Type B pancreatic cell (in vitro differentiated cells): ENCODE results near the gene CSTF3. TPM values are rescaled to one million over a fixed set of nuclear protein-coding genes. Genes with fewer than 3 reads are reported as not detected.

Experiments
- DNase-seq: peaks from one replicate; pipeline ENCODE4 v3.0.0; 2021; ENCODE audit warnings: mixed read lengths; ENCODE audit not compliant: unreplicated experiment; ENCODE audit errors: extremely low spot score
- H3K27ac Mint-ChIP-seq: 2 replicates; pipeline ENCODE4 v1.8.0; 2021; ENCODE audit warnings: mild to moderate bottlenecking, mixed read lengths
- H3K27me3 Mint-ChIP-seq: 2 replicates; pipeline ENCODE4 v1.8.0; 2021; ENCODE audit warnings: mixed read lengths
- H3K36me3 Mint-ChIP-seq: 2 replicates; pipeline ENCODE4 v1.8.0; 2021; ENCODE audit warnings: mixed read lengths
- H3K4me1 Mint-ChIP-seq: one replicate; pipeline ENCODE4 v1.8.0; 2021; ENCODE audit warnings: mixed read lengths; ENCODE audit not compliant: unreplicated experiment
- H3K4me3 Mint-ChIP-seq: 2 replicates; pipeline ENCODE4 v1.8.0; 2021; ENCODE audit warnings: mild to moderate bottlenecking, mixed read lengths
- H3K9me3 Mint-ChIP-seq: 2 replicates; pipeline ENCODE4 v1.8.0; 2021; ENCODE audit warnings: mixed read lengths
- CTCF ChIP-seq: fragments of 200-600 bp; sonication (generic); conservative IDR thresholded peaks from 2 replicates; pipeline ENCODE4 v1.5.0; 2021; ENCODE audit warnings: antibody characterized with exemption, mild to moderate bottlenecking
- total RNA-seq: library from RNA; stranded (reverse); gene quantifications from 2 replicates; pipeline ENCODE4 v1.2.1, GENCODE V29; 2021; ENCODE audit warnings: low replicate concordance

Gene CSTF3
- total RNA-seq, 1 donor from 2014 or later, result 49.4 TPM

DNA sequence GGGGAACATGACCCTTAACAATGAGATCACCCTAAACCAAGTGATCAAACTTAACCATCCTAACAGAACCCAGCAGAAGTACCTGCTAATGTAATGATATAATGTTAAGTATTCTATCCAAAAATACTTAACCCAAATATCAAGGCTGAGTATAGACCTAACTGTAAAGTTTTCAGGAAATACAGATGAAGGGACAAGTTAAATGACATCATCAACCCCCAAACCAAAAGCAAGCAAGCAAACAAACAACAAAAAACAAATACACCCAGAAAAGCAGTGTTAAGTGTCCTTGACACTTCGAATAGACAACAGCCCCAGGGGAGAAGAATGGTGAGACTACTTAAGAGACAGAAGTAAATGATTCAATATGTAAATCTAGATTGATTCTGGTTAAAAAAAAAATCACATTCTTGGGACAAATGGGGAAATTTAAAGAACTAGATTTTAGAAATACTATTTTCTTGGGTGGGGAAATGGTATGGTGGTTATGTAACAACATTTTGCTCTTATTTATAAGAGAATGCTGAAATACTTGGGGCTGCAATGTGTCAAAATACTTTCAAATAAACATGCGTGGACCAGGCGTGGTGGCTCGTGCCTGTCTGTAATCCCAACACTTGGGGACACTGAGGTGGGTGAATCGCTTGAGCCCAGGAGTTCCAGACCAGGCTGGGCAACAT lies 2.5 kb downstream of the CSTF3 start:
- Mint-ChIP-seq H3K4me3 (peak overlapping the region; percentile 82), H3K4me1 (peaks cover 24% of the 10 kb centered on the region), H3K27ac (peak overlapping the region; percentile 69), H3K36me3 (peaks cover 43% of the 10 kb centered on the region), H3K27me3 (no peaks in the 10 kb centered on the region), H3K9me3 (no peaks in the 10 kb centered on the region)
- no peak for DNase-seq
- no peak for TF ChIP-seq CTCF

GRCh38 chr11:33157103-33158027 lies 3.9 kb downstream of the CSTF3 start:
- Mint-ChIP-seq H3K9me3 (no peaks in the 10 kb centered on the region), H3K4me1 (peaks cover 24% of the 10 kb centered on the region), H3K36me3 (peaks cover 43% of the 10 kb centered on the region), H3K27me3 (no peaks in the 10 kb centered on the region), H3K4me3 (peak overlapping the region; percentile 72), H3K27ac (peak overlapping the region; percentile 4)
- TF ChIP-seq CTCF, result no peak
- no peak for DNase-seq

- TF ChIP-seq CTCF, result no peak
- Mint-ChIP-seq H3K27ac (no peak overlapping the region), H3K27me3 (no peaks in the 10 kb centered on the region), H3K9me3 (no peaks in the 10 kb centered on the region), H3K4me1 (no peaks in the 10 kb centered on the region), H3K36me3 (peaks cover 34% of the 10 kb centered on the region), H3K4me3 (no peak overlapping the region)
- DNase-seq, result no peak
Observed at GRCh38 chr11:33151399-33151798, 9.9 kb downstream of the CSTF3 start.

- no peaks in the 10 kb centered on the region for H3K4me1 Mint-ChIP-seq
- H3K9me3 Mint-ChIP-seq, result no peaks in the 10 kb centered on the region
- no peak overlapping the region for H3K4me3 Mint-ChIP-seq
- H3K27ac Mint-ChIP-seq, result no peak overlapping the region
- no peak for TF ChIP-seq CTCF
- DNase-seq, result no peak
- H3K36me3 Mint-ChIP-seq, result peaks cover 22% of the 10 kb centered on the region
- no peaks in the 10 kb centered on the region for H3K27me3 Mint-ChIP-seq
Observed at GRCh38 chr11:33147559-33147958, 13.7 kb downstream of the CSTF3 start.

- H3K36me3 Mint-ChIP-seq, result peaks cover 5% of the 10 kb centered on the region
- H3K4me3 Mint-ChIP-seq, result no peak overlapping the region
- TF ChIP-seq CTCF, result no peak
- peaks cover 8% of the 10 kb centered on the region for H3K4me1 Mint-ChIP-seq
- no peaks in the 10 kb centered on the region for H3K9me3 Mint-ChIP-seq
- no peak overlapping the region for H3K27ac Mint-ChIP-seq
- DNase-seq, result no peak
- H3K27me3 Mint-ChIP-seq, result no peaks in the 10 kb centered on the region
Observed at GRCh38 chr11:33135768-33136443, 25.4 kb downstream of the CSTF3 start.
